Measurements from ENCODE around the gene UFSP2. TPM values are rescaled to one million over a fixed set of nuclear protein-coding genes. Genes with fewer than 3 reads are reported as not detected.

The UFSP2 gene
- total RNA-seq, 1 donor = 42.7 TPM

- no peak for TF ChIP-seq CTCF (IDR thresholded peaks at IDR 0.05; ENCODE audit: insufficient read depth, low read depth, low read length)
- no peak for DNase-seq (ENCODE audit: low read depth)
- no peak overlapping the region for H3K4me3 ChIP-seq (ENCODE audit: low read depth, low read length)
These were observed 45.4 kb downstream of the UFSP2 start for GRCh38 chr4:185380320-185380719.

- TF ChIP-seq CTCF (IDR thresholded peaks at IDR 0.05; ENCODE audit: insufficient read depth, low read depth, low read length) = no peak
- no peak overlapping the region for H3K4me3 ChIP-seq (ENCODE audit: low read depth, low read length)
- DNase-seq (ENCODE audit: low read depth) = no peak
These were observed 46.2 kb downstream of the UFSP2 start for GRCh38 chr4:185379326-185380295.

- no peak for TF ChIP-seq CTCF (IDR thresholded peaks at IDR 0.05; ENCODE audit: insufficient read depth, low read depth, low read length)
- DNase-seq (ENCODE audit: low read depth) = no peak
- H3K4me3 ChIP-seq (ENCODE audit: low read depth, low read length) = no peak overlapping the region
These were observed 47.5 kb downstream of the UFSP2 start for GRCh38 chr4:185378264-185378663.

- TF ChIP-seq CTCF (IDR thresholded peaks at IDR 0.05; ENCODE audit: insufficient read depth, low read depth, low read length) = no peak
- H3K4me3 ChIP-seq (ENCODE audit: low read depth, low read length) = no peak overlapping the region
- no peak for DNase-seq (ENCODE audit: low read depth)
These were observed 51.2 kb downstream of the UFSP2 start for GRCh38 chr4:185374573-185374972.

GRCh38 chr4:185374027-185374426 lies 51.7 kb downstream of the UFSP2 start:
- no peak for DNase-seq (ENCODE audit: low read depth)
- no peak for TF ChIP-seq CTCF (IDR thresholded peaks at IDR 0.05; ENCODE audit: insufficient read depth, low read depth, low read length)
- no peak overlapping the region for H3K4me3 ChIP-seq (ENCODE audit: low read depth, low read length)

GRCh38 chr4:185371702-185372101 lies 54.1 kb downstream of the UFSP2 start:
- no peak for TF ChIP-seq CTCF (IDR thresholded peaks at IDR 0.05; ENCODE audit: insufficient read depth, low read depth, low read length)
- H3K4me3 ChIP-seq (ENCODE audit: low read depth, low read length) = no peak overlapping the region
- DNase-seq (ENCODE audit: low read depth) = no peak

Data from fibroblast of villous mesenchyme (primary cell).